Astrocyte of the spinal cord (primary cell): ENCODE measurements around the gene ADAMTSL5.

Experiments used
- DNase-seq: peaks from one replicate; pipeline ENCODE4 v3.0.0; 2011; ENCODE audit warnings: low read depth, low spot score
- H3K4me3 ChIP-seq: 2 replicates; pipeline ENCODE4 v1.5.1; 2011; ENCODE audit warnings: low read depth, mild to moderate bottlenecking, low read length, moderate library complexity
- CTCF ChIP-seq: IDR thresholded peaks from 2 replicates; pipeline ENCODE4 v1.5.1; 2012; ENCODE audit warnings: low read depth, mild to moderate bottlenecking, low read length, inconsistent platforms
- in situ Hi-C: cut with HindIII; loops from 2 replicates; pipeline ENCODE4 v1.10.0; 2017; ENCODE audit warnings: low sequenced_read_pairs

Gene ADAMTSL5

DNA sequence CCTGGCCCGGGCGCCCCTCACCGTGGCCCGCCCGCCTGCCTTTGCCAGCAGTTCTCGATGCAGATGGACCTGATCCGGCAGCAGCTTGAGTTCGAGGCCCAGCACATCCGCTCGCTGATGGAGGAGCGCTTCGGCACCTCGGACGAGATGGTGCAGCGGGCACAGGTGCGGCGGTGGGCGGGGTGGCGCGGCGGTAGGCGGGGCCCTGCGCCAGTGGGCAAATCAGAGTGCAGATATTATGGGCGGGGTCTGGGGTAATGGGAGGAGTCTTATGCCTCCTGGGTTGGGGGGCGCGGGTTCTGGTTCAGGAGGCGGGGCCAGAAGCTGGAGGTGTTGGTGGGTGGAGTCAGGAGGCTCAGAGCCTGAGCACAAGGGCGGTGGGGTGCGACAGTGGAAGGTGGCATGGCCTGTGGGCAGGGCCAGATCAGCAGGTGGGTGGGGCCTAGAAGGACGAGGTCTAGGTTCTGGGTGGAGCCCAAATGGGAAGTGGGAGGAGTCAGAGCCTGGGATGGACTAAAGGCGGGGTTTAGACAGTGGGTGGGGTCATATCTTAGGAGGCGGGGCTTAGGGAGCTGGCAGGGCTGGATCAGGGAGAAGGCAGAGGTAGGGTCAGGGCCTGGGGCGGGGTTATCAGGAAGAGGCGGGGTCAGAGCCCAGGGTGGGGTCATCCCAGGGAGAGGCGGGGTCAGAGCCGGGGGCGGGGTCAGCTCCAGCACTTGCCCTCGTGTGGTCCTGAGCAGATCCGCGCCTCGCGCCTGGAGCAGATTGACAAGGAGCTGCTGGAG lies 57.3 kb downstream of the ADAMTSL5 start:
- no peak for TF ChIP-seq CTCF
- H3K4me3 ChIP-seq, result no peak overlapping the region
- no peak for DNase-seq
- in situ Hi-C loops, result no loop called here
